ENCODE results near the gene ITCH.

DNA sequence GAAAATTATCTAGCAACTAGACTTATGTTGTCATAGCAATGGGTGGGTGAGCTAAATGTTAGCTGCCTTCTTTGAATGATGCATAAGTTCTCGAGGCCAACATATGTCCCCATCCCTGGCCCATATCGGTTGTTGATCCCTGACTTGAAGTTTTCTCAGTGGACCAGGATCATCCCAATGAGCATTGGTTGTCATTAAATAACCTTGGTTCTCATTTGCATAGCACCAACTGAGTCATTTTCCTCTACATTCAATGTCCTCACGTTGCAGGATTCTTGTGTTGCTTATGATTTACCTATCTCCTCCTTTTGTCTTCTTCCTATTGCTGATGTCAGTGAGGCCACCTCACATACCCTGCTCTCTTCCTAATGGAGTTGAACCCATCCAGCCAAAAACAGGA lies 47.8 kb upstream of the ITCH start:
- TF ChIP-seq, protein P1, sequence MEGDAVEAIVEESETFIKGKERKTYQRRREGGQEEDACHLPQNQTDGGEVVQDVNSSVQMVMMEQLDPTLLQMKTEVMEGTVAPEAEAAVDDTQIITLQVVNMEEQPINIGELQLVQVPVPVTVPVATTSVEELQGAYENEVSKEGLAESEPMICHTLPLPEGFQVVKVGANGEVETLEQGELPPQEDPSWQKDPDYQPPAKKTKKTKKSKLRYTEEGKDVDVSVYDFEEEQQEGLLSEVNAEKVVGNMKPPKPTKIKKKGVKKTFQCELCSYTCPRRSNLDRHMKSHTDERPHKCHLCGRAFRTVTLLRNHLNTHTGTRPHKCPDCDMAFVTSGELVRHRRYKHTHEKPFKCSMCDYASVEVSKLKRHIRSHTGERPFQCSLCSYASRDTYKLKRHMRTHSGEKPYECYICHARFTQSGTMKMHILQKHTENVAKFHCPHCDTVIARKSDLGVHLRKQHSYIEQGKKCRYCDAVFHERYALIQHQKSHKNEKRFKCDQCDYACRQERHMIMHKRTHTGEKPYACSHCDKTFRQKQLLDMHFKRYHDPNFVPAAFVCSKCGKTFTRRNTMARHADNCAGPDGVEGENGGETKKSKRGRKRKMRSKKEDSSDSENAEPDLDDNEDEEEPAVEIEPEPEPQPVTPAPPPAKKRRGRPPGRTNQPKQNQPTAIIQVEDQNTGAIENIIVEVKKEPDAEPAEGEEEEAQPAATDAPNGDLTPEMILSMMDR (IDR thresholded peaks at IDR 0.05), result no peak
- no peak for TF ChIP-seq POLR2A (IDR thresholded peaks at IDR 0.05)
